Measurements from ENCODE around the gene ERMARD. TPM values are rescaled to one million over a fixed set of nuclear protein-coding genes. Genes with fewer than 3 reads are reported as not detected.

ERMARD gene
- total RNA-seq, 1 donor, result 10.9 TPM

- H3K27me3 ChIP-seq (ENCODE audit: insufficient read depth, low read length), result peaks cover 3% of the 10 kb centered on the region
- H3K4me3 ChIP-seq (ENCODE audit: low read length), result no peak overlapping the region
- H3K9me3 ChIP-seq (ENCODE audit: low read depth, low read length), result no peaks in the 10 kb centered on the region
- peaks cover 17% of the 10 kb centered on the region for H3K4me1 ChIP-seq (ENCODE audit: insufficient read depth, low read length)
Observed at GRCh38 chr6:169800116-169800667, 48.8 kb downstream of the ERMARD start.

DNA sequence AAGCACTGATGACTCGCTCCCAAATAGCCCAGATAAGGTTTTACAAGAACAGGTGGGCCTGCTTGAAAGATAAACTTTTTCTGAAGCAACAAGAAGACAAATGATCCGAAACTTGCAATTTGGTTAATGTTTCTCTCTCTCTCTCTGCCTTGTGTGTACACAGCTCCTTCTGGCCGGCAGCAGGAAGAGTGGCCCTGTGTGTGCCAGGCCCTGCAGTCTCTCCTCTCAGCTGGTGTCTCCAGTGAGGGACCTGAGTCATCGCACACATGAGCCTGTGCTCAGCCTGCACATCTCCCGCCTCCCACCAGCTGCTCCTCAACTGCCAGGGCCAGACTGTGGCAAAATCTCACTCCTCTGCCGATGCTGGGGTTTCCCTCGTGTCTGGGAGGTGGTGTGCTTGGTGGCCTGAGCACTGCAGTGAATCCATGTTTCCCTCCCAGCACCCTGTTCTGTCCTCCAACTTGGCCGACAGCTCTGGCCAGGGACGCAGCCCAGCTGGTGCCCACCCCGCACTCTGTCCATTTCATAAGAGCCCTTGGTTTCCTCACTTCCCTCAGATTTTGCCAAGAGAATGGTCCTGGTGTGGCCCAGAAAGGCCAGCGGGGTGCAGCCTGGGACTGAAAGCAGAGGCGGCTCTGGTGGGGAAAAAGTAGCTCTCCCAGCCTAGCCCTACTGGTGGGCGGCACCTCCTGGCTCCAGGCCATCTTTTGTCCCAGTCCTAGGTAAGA lies 49.4 kb downstream of the ERMARD start:
- peaks cover 18% of the 10 kb centered on the region for H3K4me1 ChIP-seq (ENCODE audit: insufficient read depth, low read length)
- H3K4me3 ChIP-seq (ENCODE audit: low read length), result no peak overlapping the region
- peaks cover 3% of the 10 kb centered on the region for H3K27me3 ChIP-seq (ENCODE audit: insufficient read depth, low read length)
- no peaks in the 10 kb centered on the region for H3K9me3 ChIP-seq (ENCODE audit: low read depth, low read length)

DNA sequence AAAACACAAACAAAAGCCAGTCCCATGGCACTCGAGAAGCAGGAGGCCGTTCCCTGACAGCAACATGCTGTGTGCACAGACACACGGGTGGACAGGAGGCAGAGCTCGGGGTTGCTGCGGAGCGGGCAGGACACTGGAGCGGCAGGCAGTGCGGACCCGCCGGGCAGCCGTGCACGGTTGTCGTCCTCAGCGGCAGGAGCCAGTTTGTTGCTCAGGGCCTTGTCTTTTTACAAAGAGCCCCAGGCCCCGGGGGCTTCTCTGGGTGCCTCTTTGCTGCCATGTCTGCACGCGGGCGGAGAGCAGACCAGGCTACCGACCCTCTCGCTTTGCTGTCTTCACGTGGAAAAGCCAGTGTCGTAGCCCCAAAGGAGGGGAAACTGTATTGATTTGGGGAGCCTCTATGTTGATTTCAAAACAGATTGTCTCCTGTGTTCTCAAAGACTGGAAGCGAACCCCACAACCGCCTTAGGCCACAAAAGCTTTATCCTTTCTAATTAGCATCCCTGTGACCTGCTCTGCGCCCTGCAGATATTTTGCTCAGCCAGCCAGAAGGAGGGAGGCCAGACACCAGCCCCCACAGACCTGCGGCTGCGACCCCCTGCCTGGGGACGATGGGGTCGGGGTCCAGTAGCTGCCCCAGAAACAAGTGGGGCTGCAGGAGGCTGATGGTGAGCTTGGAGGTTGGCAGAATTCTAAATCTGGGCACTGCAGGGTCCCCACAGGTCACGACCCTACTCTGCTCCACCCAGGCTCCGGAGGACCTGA lies 50.2 kb downstream of the ERMARD start:
- no peak overlapping the region for H3K4me3 ChIP-seq (ENCODE audit: low read length)
- peaks cover 22% of the 10 kb centered on the region for H3K4me1 ChIP-seq (ENCODE audit: insufficient read depth, low read length)
- H3K9me3 ChIP-seq (ENCODE audit: low read depth, low read length), result no peaks in the 10 kb centered on the region
- H3K27me3 ChIP-seq (ENCODE audit: insufficient read depth, low read length), result peaks cover 3% of the 10 kb centered on the region

DNA sequence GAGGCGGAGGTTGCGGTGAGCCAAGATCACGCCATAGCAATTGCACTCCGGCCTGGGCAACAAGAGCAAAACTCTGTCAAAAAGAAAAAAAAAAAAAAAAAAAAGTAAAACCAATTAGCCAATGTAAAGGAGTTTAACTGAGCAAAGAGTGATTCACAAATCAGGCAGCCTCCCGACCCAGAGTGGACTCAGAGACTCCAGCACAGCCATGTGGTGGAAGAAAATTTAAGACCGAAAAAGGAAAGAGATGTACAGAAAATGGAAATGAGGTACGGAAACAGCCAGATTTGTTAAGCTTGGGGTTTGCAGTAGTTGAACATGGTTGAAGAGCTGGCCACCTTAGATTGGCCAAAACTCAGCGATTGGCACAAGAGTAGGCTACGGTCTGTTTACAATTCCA lies 51.4 kb downstream of the ERMARD start:
- Histone ChIP-seq H3K4me1 (ENCODE audit: insufficient read depth, low read length) (peaks cover 22% of the 10 kb centered on the region), H3K27me3 (ENCODE audit: insufficient read depth, low read length) (no peaks in the 10 kb centered on the region), H3K4me3 (ENCODE audit: low read length) (no peak overlapping the region), H3K9me3 (ENCODE audit: low read depth, low read length) (no peaks in the 10 kb centered on the region)

DNA sequence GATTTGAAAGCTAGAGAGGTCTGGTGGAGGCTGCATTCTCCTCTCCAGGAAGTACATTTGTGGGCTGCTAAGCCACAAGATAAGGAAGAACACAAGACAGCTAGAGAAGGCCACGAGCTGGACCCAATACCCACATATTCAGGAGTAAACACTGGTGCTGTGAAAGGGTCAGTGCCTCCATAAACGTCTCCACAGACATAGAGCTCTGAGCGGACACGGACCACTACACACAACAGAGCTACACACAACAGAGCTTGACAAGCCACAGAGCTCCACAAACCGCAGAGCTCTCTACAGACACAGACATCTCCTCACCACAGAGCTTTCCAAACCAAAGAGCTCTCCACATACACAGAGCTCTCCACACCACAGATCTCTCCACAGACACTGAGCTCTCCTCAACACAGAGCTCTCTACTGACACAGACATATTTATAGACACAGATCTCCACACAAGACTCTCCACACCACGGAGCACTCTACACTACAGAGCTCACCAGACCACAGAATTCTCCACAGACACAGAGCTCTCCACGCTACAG lies 51.9 kb downstream of the ERMARD start:
- peaks cover 22% of the 10 kb centered on the region for H3K4me1 ChIP-seq (ENCODE audit: insufficient read depth, low read length)
- H3K4me3 ChIP-seq (ENCODE audit: low read length), result no peak overlapping the region
- no peaks in the 10 kb centered on the region for H3K27me3 ChIP-seq (ENCODE audit: insufficient read depth, low read length)
- no peaks in the 10 kb centered on the region for H3K9me3 ChIP-seq (ENCODE audit: low read depth, low read length)

DNA sequence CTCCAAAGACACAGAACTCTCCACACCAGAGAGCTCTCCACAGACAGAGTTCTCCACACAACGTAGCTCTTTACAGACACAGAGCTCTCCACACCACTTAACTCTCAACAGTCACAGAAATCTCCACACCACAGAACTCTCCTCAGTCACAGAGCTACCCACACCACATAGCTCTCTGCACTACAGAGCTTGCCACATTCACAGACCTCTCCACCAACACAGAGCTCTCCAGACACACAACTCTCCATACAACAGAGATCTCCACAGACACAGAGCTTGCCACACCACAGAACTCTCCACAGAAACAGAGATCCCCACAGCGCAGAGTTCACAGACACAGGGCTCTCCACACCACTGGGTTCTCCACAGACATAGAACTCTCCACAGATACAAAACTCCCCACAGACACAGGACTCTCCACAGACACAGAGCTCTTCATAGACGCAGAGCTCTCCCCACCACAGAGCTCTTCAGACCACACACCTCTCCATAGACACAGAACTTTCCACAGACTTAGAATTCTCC lies 52.5 kb downstream of the ERMARD start:
- Histone ChIP-seq H3K4me3 (ENCODE audit: low read length) (no peak overlapping the region), H3K4me1 (ENCODE audit: insufficient read depth, low read length) (peaks cover 22% of the 10 kb centered on the region), H3K27me3 (ENCODE audit: insufficient read depth, low read length) (no peaks in the 10 kb centered on the region), H3K9me3 (ENCODE audit: low read depth, low read length) (no peaks in the 10 kb centered on the region)

- Histone ChIP-seq H3K9me3 (ENCODE audit: low read depth, low read length) (no peaks in the 10 kb centered on the region), H3K27me3 (ENCODE audit: insufficient read depth, low read length) (no peaks in the 10 kb centered on the region), H3K4me3 (ENCODE audit: low read length) (no peak overlapping the region), H3K4me1 (ENCODE audit: insufficient read depth, low read length) (peaks cover 22% of the 10 kb centered on the region)
Observed at GRCh38 chr6:169804427-169804826, 53.0 kb downstream of the ERMARD start.

GRCh38 chr6:169805242-169805838 lies 53.9 kb downstream of the ERMARD start:
- Histone ChIP-seq H3K9me3 (ENCODE audit: low read depth, low read length) (no peaks in the 10 kb centered on the region), H3K27me3 (ENCODE audit: insufficient read depth, low read length) (no peaks in the 10 kb centered on the region), H3K4me3 (ENCODE audit: low read length) (no peak overlapping the region), H3K4me1 (ENCODE audit: insufficient read depth, low read length) (peaks cover 22% of the 10 kb centered on the region)

DNA sequence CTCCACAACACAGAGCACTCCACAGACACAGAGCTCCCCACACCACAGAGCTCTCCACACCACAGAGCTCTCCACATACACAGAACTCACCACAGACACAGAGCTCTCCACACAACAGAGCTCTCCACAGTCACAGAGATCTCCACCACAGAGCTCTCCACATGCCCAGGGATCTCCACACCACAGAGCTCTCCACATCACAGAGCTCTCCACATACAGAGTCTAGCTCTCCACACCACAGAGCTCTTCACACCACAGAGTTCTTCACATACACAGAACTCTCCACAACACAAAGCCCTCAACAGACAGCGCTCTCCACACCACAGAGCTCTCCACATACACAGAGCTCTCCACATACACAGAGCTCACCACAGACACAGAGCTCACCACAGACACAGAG lies 55.3 kb downstream of the ERMARD start:
- peaks cover 22% of the 10 kb centered on the region for H3K4me1 ChIP-seq (ENCODE audit: insufficient read depth, low read length)
- no peaks in the 10 kb centered on the region for H3K27me3 ChIP-seq (ENCODE audit: insufficient read depth, low read length)
- H3K9me3 ChIP-seq (ENCODE audit: low read depth, low read length), result no peaks in the 10 kb centered on the region
- H3K4me3 ChIP-seq (ENCODE audit: low read length), result no peak overlapping the region

GRCh38 chr6:169807229-169807628 lies 55.8 kb downstream of the ERMARD start:
- H3K4me3 ChIP-seq (ENCODE audit: low read length), result no peak overlapping the region
- no peaks in the 10 kb centered on the region for H3K9me3 ChIP-seq (ENCODE audit: low read depth, low read length)
- H3K27me3 ChIP-seq (ENCODE audit: insufficient read depth, low read length), result no peaks in the 10 kb centered on the region
- peaks cover 22% of the 10 kb centered on the region for H3K4me1 ChIP-seq (ENCODE audit: insufficient read depth, low read length)

- Histone ChIP-seq H3K9me3 (ENCODE audit: low read depth, low read length) (no peaks in the 10 kb centered on the region), H3K27me3 (ENCODE audit: insufficient read depth, low read length) (no peaks in the 10 kb centered on the region), H3K4me1 (ENCODE audit: insufficient read depth, low read length) (peaks cover 20% of the 10 kb centered on the region), H3K4me3 (ENCODE audit: low read length) (no peak overlapping the region)
Observed at GRCh38 chr6:169807699-169808607, 56.5 kb downstream of the ERMARD start.

GRCh38 chr6:169808608-169808967 lies 57.2 kb downstream of the ERMARD start:
- Histone ChIP-seq H3K9me3 (ENCODE audit: low read depth, low read length) (no peaks in the 10 kb centered on the region), H3K27me3 (ENCODE audit: insufficient read depth, low read length) (no peaks in the 10 kb centered on the region), H3K4me3 (ENCODE audit: low read length) (no peak overlapping the region), H3K4me1 (ENCODE audit: insufficient read depth, low read length) (peaks cover 14% of the 10 kb centered on the region)

DNA sequence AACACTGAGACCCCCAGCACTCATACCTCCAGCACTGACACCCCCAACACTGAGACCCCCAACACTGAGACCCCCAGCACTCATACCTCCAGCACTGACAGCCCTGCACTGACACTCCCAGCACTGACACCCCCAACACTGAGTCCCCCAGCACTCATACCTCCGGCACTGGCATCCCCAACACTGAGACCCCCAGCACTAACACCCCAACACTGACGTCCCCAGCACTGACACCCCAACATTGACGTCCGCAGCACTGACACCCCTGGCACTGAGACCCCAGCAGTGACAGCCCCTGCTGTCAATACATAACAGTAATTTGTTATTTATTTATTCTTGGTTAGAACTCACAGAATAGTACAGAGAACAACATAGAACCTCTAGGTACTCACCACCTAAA lies 58.0 kb downstream of the ERMARD start:
- Histone ChIP-seq H3K27me3 (ENCODE audit: insufficient read depth, low read length) (no peaks in the 10 kb centered on the region), H3K9me3 (ENCODE audit: low read depth, low read length) (no peaks in the 10 kb centered on the region), H3K4me1 (ENCODE audit: insufficient read depth, low read length) (peaks cover 6% of the 10 kb centered on the region), H3K4me3 (ENCODE audit: low read length) (no peak overlapping the region)

Data from mononuclear cell (primary cell).